Mesenchymal stem cell (in vitro differentiated cells and primary cell): ENCODE results near the gene SLC25A23.

Source experiments
- DNase-seq: peaks from one replicate; pipeline ENCODE4 v3.0.0-alpha.2; 2013
- H2AFZ ChIP-seq: one replicate; pipeline ENCODE4 v1.6.1; 2013; ENCODE audit warnings: low read depth, mild to moderate bottlenecking, control low read depth, inconsistent platforms, low read length, moderate library complexity
- H2AK5ac ChIP-seq: 2 replicates; pipeline ENCODE4 v1.6.1; 2013; ENCODE audit warnings: low read length, moderate library complexity, mild to moderate bottlenecking, inconsistent platforms; ENCODE audit not compliant: severe bottlenecking
- H2BK120ac ChIP-seq: one replicate; pipeline ENCODE4 v1.6.1; 2013; ENCODE audit warnings: low read depth, mild to moderate bottlenecking, inconsistent platforms, low read length, moderate library complexity
- H2BK12ac ChIP-seq, 2 experiments: one replicate each; pipeline ENCODE4 v1.6.1; 2013; ENCODE audit warnings: inconsistent platforms in 2 of 2, low read length in 2 of 2, mild to moderate bottlenecking in 2 of 2, moderate library complexity in 2 of 2, control low read depth in 1 of 2
- H2BK15ac ChIP-seq: one replicate; pipeline ENCODE4 v1.6.1; 2013; ENCODE audit warnings: mild to moderate bottlenecking, low read depth, inconsistent platforms; ENCODE audit not compliant: poor library complexity, severe bottlenecking
- H2BK5ac ChIP-seq: 2 replicates; pipeline ENCODE4 v1.6.1; 2013; ENCODE audit warnings: low read depth, mild to moderate bottlenecking, low read length, control low read depth, inconsistent platforms; ENCODE audit not compliant: poor library complexity, severe bottlenecking
- H3K14ac ChIP-seq, 2 experiments: one replicate each; pipeline ENCODE4 v1.6.1; 2013; ENCODE audit warnings: inconsistent platforms in 2 of 2, low read length in 2 of 2, control low read depth in 1 of 2, mild to moderate bottlenecking in 1 of 2, moderate library complexity in 1 of 2
- H3K18ac ChIP-seq, 2 experiments: one replicate each; pipeline ENCODE4 v1.6.1; 2013; ENCODE audit warnings: inconsistent platforms in 2 of 2, low read length in 2 of 2, control low read depth in 1 of 2, low read depth in 1 of 2, mild to moderate bottlenecking in 1 of 2
- H3K23ac ChIP-seq, 2 experiments: one replicate each; pipeline ENCODE4 v1.6.1; 2013; ENCODE audit warnings: inconsistent platforms in 2 of 2, low read length in 2 of 2, mild to moderate bottlenecking in 2 of 2, moderate library complexity in 2 of 2, control low read depth in 1 of 2
- H3K27ac ChIP-seq: 2 replicates; pipeline ENCODE4 v1.5.1; 2013; ENCODE audit warnings: mild to moderate bottlenecking, moderate library complexity, low read length, control low read depth, inconsistent platforms; ENCODE audit not compliant: poor library complexity, severe bottlenecking
- H3K27me3 ChIP-seq, 2 experiments: 2 replicates each; pipeline versions ENCODE4 v1.6.1 to v1.7.0; 2013; ENCODE audit warnings: low read length in 2 of 2, mild to moderate bottlenecking in 2 of 2, moderate library complexity in 2 of 2, control low read depth in 1 of 2, inconsistent platforms in 1 of 2; ENCODE audit not compliant: control insufficient read depth in 1 of 2, insufficient read depth in 1 of 2
- H3K36me3 ChIP-seq, 2 experiments: 2 replicates each; pipeline versions ENCODE4 v1.6.1 to v1.7.0; 2013; ENCODE audit warnings: low read length in 2 of 2, control low read depth in 1 of 2, inconsistent platforms in 1 of 2, low read depth in 1 of 2, mild to moderate bottlenecking in 1 of 2; ENCODE audit not compliant: insufficient read depth in 2 of 2, control insufficient read depth in 1 of 2
- H3K4ac ChIP-seq, 2 experiments: one replicate each; pipeline ENCODE4 v1.6.1; 2013; ENCODE audit warnings: inconsistent platforms in 2 of 2, low read length in 2 of 2, mild to moderate bottlenecking in 2 of 2, moderate library complexity in 2 of 2, control low read depth in 1 of 2, low read depth in 1 of 2
- H3K4me1 ChIP-seq: 2 replicates; pipeline ENCODE4 v1.6.1; 2013; ENCODE audit warnings: low read depth, low read length, control low read depth; ENCODE audit not compliant: control insufficient read depth, insufficient read depth
- H3K4me2 ChIP-seq: 2 replicates; pipeline ENCODE4 v1.6.1; 2013; ENCODE audit warnings: low read length, mild to moderate bottlenecking, inconsistent platforms; ENCODE audit not compliant: poor library complexity, severe bottlenecking
- H3K4me3 ChIP-seq, 2 experiments: 2 replicates each; pipeline versions ENCODE4 v1.5.1 to v1.7.0; 2013; ENCODE audit warnings: low read length in 2 of 2, mild to moderate bottlenecking in 2 of 2, control low read depth in 1 of 2, low read depth in 1 of 2; ENCODE audit not compliant: insufficient read depth in 1 of 2
- H3K79me1 ChIP-seq: replicated peaks from 2 replicates; pipeline ENCODE4 v1.6.1; 2013; ENCODE audit warnings: mild to moderate bottlenecking, control low read depth, low read length, inconsistent platforms; ENCODE audit not compliant: poor library complexity, severe bottlenecking
- H3K9ac ChIP-seq: 2 replicates; pipeline ENCODE4 v1.7.0; 2013; ENCODE audit warnings: mild to moderate bottlenecking, low read length, moderate library complexity
- H3K9me3 ChIP-seq: 2 replicates; pipeline ENCODE4 v1.7.0; 2013; ENCODE audit warnings: mild to moderate bottlenecking, low read length; ENCODE audit not compliant: control insufficient read depth
- H4K8ac ChIP-seq: one replicate; pipeline ENCODE4 v1.6.1; 2013; ENCODE audit warnings: inconsistent platforms, mild to moderate bottlenecking, low read length, moderate library complexity
- H4K91ac ChIP-seq: one replicate; pipeline ENCODE4 v1.6.1; 2013; ENCODE audit warnings: mild to moderate bottlenecking, low read length, inconsistent platforms
- WGBS: methylation state at CpG from one replicate; pipeline ENCODE4 v1.1.7; 2013; ENCODE audit warnings: mixed read lengths; 5-methylcytosine and 5-hydroxymethylcytosine counted together

SLC25A23 gene

GRCh38 chr19:6425732-6426620 lies 33.6 kb downstream of the SLC25A23 start:
- peak overlapping the region in 1 of 2 experiments; percentile 92 for H3K18ac ChIP-seq
- no peaks in the 10 kb centered on the region for H3K9me3 ChIP-seq
- H4K91ac ChIP-seq: peak overlapping the region; percentile 93
- H2AFZ ChIP-seq: peak overlapping the region; percentile 48
- peak overlapping the region in 1 of 2 experiments; percentile 50 for H3K4me3 ChIP-seq
- peak overlapping the region; percentile 53 for H3K9ac ChIP-seq
- peaks cover 10% of the 10 kb centered on the region in 2 experiments for H3K27me3 ChIP-seq
- no peak overlapping the region for H3K23ac ChIP-seq
- no peak for DNase-seq
- no peak overlapping the region for H2BK120ac ChIP-seq
- peak overlapping the region; percentile 33 for H2BK15ac ChIP-seq
- peaks cover 12 to 13% of the 10 kb centered on the region in 2 experiments for H3K36me3 ChIP-seq
- H4K8ac ChIP-seq: peak overlapping the region; percentile 99
- peaks cover 18% of the 10 kb centered on the region for H3K4me1 ChIP-seq
- H2AK5ac ChIP-seq: peak overlapping the region; percentile 85
- H3K79me1 ChIP-seq: peaks cover 5% of the 10 kb centered on the region
- no peak overlapping the region for H3K4me2 ChIP-seq
- peak overlapping the region in 1 of 2 experiments; percentile 83 for H2BK12ac ChIP-seq
- peak overlapping the region; percentile 62 for H3K27ac ChIP-seq
- H2BK5ac ChIP-seq: no peak overlapping the region
- WGBS: 95% methylated on average over 21 of the region's 21 CpGs
- peak overlapping the region; percentile 6 to 64 for H3K4ac ChIP-seq
- H3K14ac ChIP-seq: no peak overlapping the region

- H3K23ac ChIP-seq: no peak overlapping the region
- H3K79me1 ChIP-seq: peaks cover 5% of the 10 kb centered on the region
- peak overlapping the region in 1 of 2 experiments; percentile 50 for H3K4me3 ChIP-seq
- no peak overlapping the region for H2BK12ac ChIP-seq
- peak overlapping the region in 1 of 2 experiments; percentile 64 for H3K4ac ChIP-seq
- H3K27ac ChIP-seq: peak overlapping the region; percentile 62
- peaks cover 9% of the 10 kb centered on the region in 2 experiments for H3K27me3 ChIP-seq
- H3K18ac ChIP-seq: peak overlapping the region in 1 of 2 experiments; percentile 92
- peak overlapping the region; percentile 6 for H2BK15ac ChIP-seq
- H3K9me3 ChIP-seq: no peaks in the 10 kb centered on the region
- no peak overlapping the region for H2BK5ac ChIP-seq
- H2BK120ac ChIP-seq: no peak overlapping the region
- H3K36me3 ChIP-seq: peaks cover 21 to 22% of the 10 kb centered on the region in 2 experiments
- H4K91ac ChIP-seq: no peak overlapping the region
- H2AK5ac ChIP-seq: no peak overlapping the region
- H3K4me1 ChIP-seq: peaks cover 19% of the 10 kb centered on the region
- WGBS: 11% methylated on average over 42 of the region's 43 CpGs
- H3K14ac ChIP-seq: no peak overlapping the region
- peak overlapping the region; percentile 99 for H4K8ac ChIP-seq
- no peak overlapping the region for H3K4me2 ChIP-seq
- peak overlapping the region; percentile 53 for H3K9ac ChIP-seq
- DNase-seq: peak; percentile 100
- H2AFZ ChIP-seq: peak overlapping the region; percentile 48
Observed at GRCh38 chr19:6424939-6425731, 34.5 kb downstream of the SLC25A23 start.

- Histone ChIP-seq H2BK5ac (no peak within 1 kb of the TSS), H3K23ac (peak within 1 kb of the TSS in 1 of 2 experiments; percentile 36), H3K79me1 (peaks cover 5% of the 10 kb centered on the region), H2BK12ac (no peak within 1 kb of the TSS), H3K4me3 (peak within 1 kb of the TSS; percentile 83 to 95), H3K4me2 (peak within 1 kb of the TSS; percentile 75), H3K4me1 (peaks cover 21% of the 10 kb centered on the region), H2AK5ac (peak within 1 kb of the TSS; percentile 85), H2BK120ac (peak within 1 kb of the TSS; percentile 78), H3K4ac (peak within 1 kb of the TSS; percentile 13 to 64), H3K9me3 (no peaks in the 10 kb centered on the region), H3K36me3 (peaks cover 28 to 29% of the 10 kb centered on the region in 2 experiments), H2AFZ (peak within 1 kb of the TSS; percentile 48), H2BK15ac (peak within 1 kb of the TSS; percentile 70), H3K27ac (peak within 1 kb of the TSS; percentile 62), H3K27me3 (peaks cover 2% of the 10 kb centered on the region in 2 experiments), H4K8ac (peak within 1 kb of the TSS; percentile 99), H4K91ac (peak within 1 kb of the TSS; percentile 93), H3K14ac (peak within 1 kb of the TSS in 1 of 2 experiments; percentile 45), H3K18ac (peak within 1 kb of the TSS; percentile 74 to 92), H3K9ac (peak within 1 kb of the TSS; percentile 96)
- WGBS: under 1% methylated on average over 34 of the region's 114 CpGs
- DNase-seq: peak; percentile 9
Observed at GRCh38 chr19:6424195-6424938, 35.2 kb downstream of the SLC25A23 start, which contains the start of gene KHSRP. TSS of gene KHSRP (minus strand) at chr19:6424811. CDS start at chr19:6424701, 110 bp downstream.
